Panc1 (cell line): ENCODE measurements around the gene TWF2. TPM values are rescaled to one million over a fixed set of nuclear protein-coding genes. Genes with fewer than 3 reads are reported as not detected.

Experiments
- ATAC-seq: fragments of 200-7000 bp; cut with Tn5 transposase; 2 replicates; pipeline ENCODE4 v1.9.1; 2020; ENCODE audit warnings: mild to moderate bottlenecking, moderate library complexity
- BruUV-seq: library from RNA; stranded (reverse); fragments of 400-500 nt; replicated peaks from 2 replicates; lab custom pipeline; 2021; lab: Mats Ljungman, UMichigan
- CTCF ChIA-PET: fragments of 300-600 bp; sonication (Branson Sonifier 250); formaldehyde crosslinking; loops from one replicate; lab custom pipeline; 2022; ENCODE audit warnings: antibody characterized with exemption; lab: Charles Lee
- POLR2A ChIA-PET: fragments of 300-600 bp; sonication (Branson Sonifier 250); formaldehyde crosslinking; loops from one replicate; lab custom pipeline; 2022; ENCODE audit warnings: antibody characterized with exemption; lab: Charles Lee
- DNase-seq: peaks from one replicate; pipeline ENCODE4 v3.0.0-alpha.2; 2010; ENCODE audit warnings: low read depth, low spot score
- H3K27ac ChIP-seq: 2 replicates; pipeline ENCODE4 v1.5.1; 2011; ENCODE audit warnings: mild to moderate bottlenecking, low read length, inconsistent platforms
- H3K27me3 ChIP-seq: fragments of 200-500 bp; sonication (Bioruptor generic); 2 replicates; pipeline ENCODE4 v1.6.0; 2014; ENCODE audit warnings: low read length, inconsistent platforms; ENCODE audit not compliant: control insufficient read depth, insufficient read depth
- H3K36me3 ChIP-seq: fragments of 200-500 bp; sonication (Bioruptor generic); 2 replicates; pipeline ENCODE4 v1.5.1; 2014; ENCODE audit warnings: inconsistent platforms, mild to moderate bottlenecking, low read length, moderate library complexity; ENCODE audit not compliant: control insufficient read depth, insufficient read depth
- H3K4me1 ChIP-seq: 2 replicates; pipeline ENCODE4 v1.5.1; 2011; ENCODE audit warnings: inconsistent platforms, mild to moderate bottlenecking, low read length, moderate library complexity; ENCODE audit not compliant: control insufficient read depth, insufficient read depth
- H3K4me3 ChIP-seq, 2 experiments: 2 replicates each; pipeline ENCODE4 v1.5.1; 2011 to 2012; ENCODE audit warnings: low read depth in 2 of 2, low read length in 2 of 2, mild to moderate bottlenecking in 2 of 2, inconsistent platforms in 1 of 2, moderate library complexity in 1 of 2
- H3K9me3 ChIP-seq: fragments of 200-500 bp; sonication (Bioruptor generic); 2 replicates; pipeline ENCODE4 v1.5.1; 2014; ENCODE audit warnings: low read depth, mild to moderate bottlenecking, inconsistent platforms, low read length, moderate library complexity; ENCODE audit not compliant: control insufficient read depth, insufficient read depth
- POLR2AphosphoS5 ChIP-seq: IDR thresholded peaks from 2 replicates; pipeline ENCODE4 v1.6.1; 2012; ENCODE audit warnings: mild to moderate bottlenecking, low read depth, low read length, moderate library complexity
- SIN3A ChIP-seq: IDR thresholded peaks from 2 replicates; pipeline ENCODE4 v1.6.1; 2012; ENCODE audit warnings: low read depth, mild to moderate bottlenecking, low read length, moderate library complexity, borderline replicate concordance; ENCODE audit not compliant: insufficient read depth
- TCF7L2 ChIP-seq: IDR thresholded peaks from 2 replicates; pipeline ENCODE4 v1.6.1; 2011; ENCODE audit warnings: mild to moderate bottlenecking, low read depth, low read length, inconsistent platforms
- in situ Hi-C: cut with HindIII; loops from 2 replicates; pipeline ENCODE4 v1.10.0; 2016; ENCODE audit warnings: low sequenced_read_pairs, low pct_unique_long_range_greater_than_20kb
- intact Hi-C: fragments of 100-400 bp; cut with micrococcal nuclease; formaldehyde crosslinking; loops from one replicate; pipeline ENCODE4 v1.10.0; 2022; ENCODE audit not compliant: unreplicated experiment
- total RNA-seq: library from RNA; stranded (reverse); gene quantifications from one replicate; pipeline ENCODE4 v1.2.1, GENCODE V29; 2021; ENCODE audit not compliant: unreplicated experiment
- TF ChIP-seq, protein P1 (sequence below): fragments of 450-650 bp; IDR thresholded peaks from 2 replicates; pipeline ENCODE4 v1.5.1; 2017; ENCODE audit warnings: mild to moderate bottlenecking
- TF ChIP-seq, protein P2 (sequence below), 2 experiments: IDR thresholded peaks; 2 replicates each; pipeline ENCODE4 v1.6.1; 2011 to 2012; ENCODE audit warnings: low read depth in 2 of 2, control low read depth in 1 of 2, low read length in 1 of 2, mild to moderate bottlenecking in 1 of 2, moderate library complexity in 1 of 2; ENCODE audit not compliant: insufficient read depth in 1 of 2

TWF2 gene
- total RNA-seq, 1 experiment from 2014 or later = 51.9 TPM

- no peak overlapping the region for H3K27ac ChIP-seq
- in situ Hi-C loops = no loop called here
- H3K36me3 ChIP-seq = peaks cover 14% of the 10 kb centered on the region
- CTCF ChIA-PET = no interaction called here
- TF ChIP-seq, protein P1, sequence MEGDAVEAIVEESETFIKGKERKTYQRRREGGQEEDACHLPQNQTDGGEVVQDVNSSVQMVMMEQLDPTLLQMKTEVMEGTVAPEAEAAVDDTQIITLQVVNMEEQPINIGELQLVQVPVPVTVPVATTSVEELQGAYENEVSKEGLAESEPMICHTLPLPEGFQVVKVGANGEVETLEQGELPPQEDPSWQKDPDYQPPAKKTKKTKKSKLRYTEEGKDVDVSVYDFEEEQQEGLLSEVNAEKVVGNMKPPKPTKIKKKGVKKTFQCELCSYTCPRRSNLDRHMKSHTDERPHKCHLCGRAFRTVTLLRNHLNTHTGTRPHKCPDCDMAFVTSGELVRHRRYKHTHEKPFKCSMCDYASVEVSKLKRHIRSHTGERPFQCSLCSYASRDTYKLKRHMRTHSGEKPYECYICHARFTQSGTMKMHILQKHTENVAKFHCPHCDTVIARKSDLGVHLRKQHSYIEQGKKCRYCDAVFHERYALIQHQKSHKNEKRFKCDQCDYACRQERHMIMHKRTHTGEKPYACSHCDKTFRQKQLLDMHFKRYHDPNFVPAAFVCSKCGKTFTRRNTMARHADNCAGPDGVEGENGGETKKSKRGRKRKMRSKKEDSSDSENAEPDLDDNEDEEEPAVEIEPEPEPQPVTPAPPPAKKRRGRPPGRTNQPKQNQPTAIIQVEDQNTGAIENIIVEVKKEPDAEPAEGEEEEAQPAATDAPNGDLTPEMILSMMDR = no peak
- no peak for TF ChIP-seq SIN3A
- TF ChIP-seq, protein P2, sequence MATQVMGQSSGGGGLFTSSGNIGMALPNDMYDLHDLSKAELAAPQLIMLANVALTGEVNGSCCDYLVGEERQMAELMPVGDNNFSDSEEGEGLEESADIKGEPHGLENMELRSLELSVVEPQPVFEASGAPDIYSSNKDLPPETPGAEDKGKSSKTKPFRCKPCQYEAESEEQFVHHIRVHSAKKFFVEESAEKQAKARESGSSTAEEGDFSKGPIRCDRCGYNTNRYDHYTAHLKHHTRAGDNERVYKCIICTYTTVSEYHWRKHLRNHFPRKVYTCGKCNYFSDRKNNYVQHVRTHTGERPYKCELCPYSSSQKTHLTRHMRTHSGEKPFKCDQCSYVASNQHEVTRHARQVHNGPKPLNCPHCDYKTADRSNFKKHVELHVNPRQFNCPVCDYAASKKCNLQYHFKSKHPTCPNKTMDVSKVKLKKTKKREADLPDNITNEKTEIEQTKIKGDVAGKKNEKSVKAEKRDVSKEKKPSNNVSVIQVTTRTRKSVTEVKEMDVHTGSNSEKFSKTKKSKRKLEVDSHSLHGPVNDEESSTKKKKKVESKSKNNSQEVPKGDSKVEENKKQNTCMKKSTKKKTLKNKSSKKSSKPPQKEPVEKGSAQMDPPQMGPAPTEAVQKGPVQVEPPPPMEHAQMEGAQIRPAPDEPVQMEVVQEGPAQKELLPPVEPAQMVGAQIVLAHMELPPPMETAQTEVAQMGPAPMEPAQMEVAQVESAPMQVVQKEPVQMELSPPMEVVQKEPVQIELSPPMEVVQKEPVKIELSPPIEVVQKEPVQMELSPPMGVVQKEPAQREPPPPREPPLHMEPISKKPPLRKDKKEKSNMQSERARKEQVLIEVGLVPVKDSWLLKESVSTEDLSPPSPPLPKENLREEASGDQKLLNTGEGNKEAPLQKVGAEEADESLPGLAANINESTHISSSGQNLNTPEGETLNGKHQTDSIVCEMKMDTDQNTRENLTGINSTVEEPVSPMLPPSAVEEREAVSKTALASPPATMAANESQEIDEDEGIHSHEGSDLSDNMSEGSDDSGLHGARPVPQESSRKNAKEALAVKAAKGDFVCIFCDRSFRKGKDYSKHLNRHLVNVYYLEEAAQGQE (IDR thresholded peaks at IDR 0.05; ENCODE audit: insufficient read depth in 1 of 2, low read depth in 2 of 2, low read length in 1 of 2) = no peak
- TF ChIP-seq TCF7L2 = no peak
- no peak for TF ChIP-seq POLR2AphosphoS5
- DNase-seq = no peak
- intact Hi-C loops = no loop called here
- no peak overlapping the region for H3K4me3 ChIP-seq
- no peaks in the 10 kb centered on the region for H3K9me3 ChIP-seq
- peaks cover 15% of the 10 kb centered on the region for H3K4me1 ChIP-seq
- no peak for ATAC-seq
- POLR2A ChIA-PET = no interaction called here
- BruUV-seq = no TSS peak
- no peaks in the 10 kb centered on the region for H3K27me3 ChIP-seq
These were observed 26.0 kb downstream of the TWF2 start for GRCh38 chr3:52213005-52213404.

GRCh38 chr3:52211268-52211891 is 27.6 kb downstream of the TWF2 start:
- intact Hi-C loops (no loop called here), in situ Hi-C loops (no loop called here)
- BruUV-seq = no TSS peak
- ChIA-PET CTCF (no interaction called here), POLR2A (no interaction called here)
- H3K4me1 ChIP-seq = peaks cover under 1% of the 10 kb centered on the region; the same call in 1 of the 2 replicates
- H3K36me3 ChIP-seq = peaks cover 22% of the 10 kb centered on the region
- no peaks in the 10 kb centered on the region for H3K9me3 ChIP-seq
- ATAC-seq (no peak), DNase-seq (no peak)
- no peak overlapping the region for H3K4me3 ChIP-seq
- TF ChIP-seq, protein P1 = no peak
- TF ChIP-seq POLR2AphosphoS5 (no peak), TCF7L2 (no peak), SIN3A (no peak)
- TF ChIP-seq, protein P2 (IDR thresholded peaks at IDR 0.05; ENCODE audit: insufficient read depth in 1 of 2, low read depth in 2 of 2, low read length in 1 of 2) = no peak
- H3K27me3 ChIP-seq = no peaks in the 10 kb centered on the region
- H3K27ac ChIP-seq = no peak overlapping the region
